WTC11 (cell line): ENCODE data around the gene NCAPH2. TPM values are rescaled to one million over a fixed set of nuclear protein-coding genes. Genes with fewer than 3 reads are reported as not detected.

Source experiments
- ATAC-seq: fragments of 200-7000 bp; cut with Tn5 transposase; 2 replicates; pipeline ENCODE4 v1.10.0; 2021; ENCODE audit warnings: mild to moderate bottlenecking, moderate library complexity
- CTCF ChIA-PET: fragments of 300-600 bp; sonication (Branson Sonifier 250); formaldehyde crosslinking; loops from one replicate; lab custom pipeline; 2021; ENCODE audit warnings: antibody characterized with exemption; lab: Charles Lee
- POLR2A ChIA-PET: fragments of 350-600 bp; sonication (Branson Sonifier 250); formaldehyde crosslinking; loops from one replicate; lab custom pipeline; 2021; ENCODE audit warnings: antibody characterized with exemption; lab: Charles Lee
- DNase-seq: peaks from one replicate; pipeline ENCODE4 v3.0.0; 2021; ENCODE audit warnings: low spot score
- H3K27ac Mint-ChIP-seq: 2 replicates; pipeline ENCODE4 v1.8.0; 2021; ENCODE audit warnings: mixed read lengths
- H3K27me3 Mint-ChIP-seq: 2 replicates; pipeline ENCODE4 v1.8.0; 2021; ENCODE audit warnings: low read depth, mild to moderate bottlenecking, moderate library complexity, mixed read lengths
- H3K36me3 Mint-ChIP-seq: 2 replicates; pipeline ENCODE4 v1.8.0; 2021; ENCODE audit warnings: mixed read lengths
- H3K4me1 Mint-ChIP-seq: 2 replicates; pipeline ENCODE4 v1.8.0; 2022; ENCODE audit warnings: mixed read lengths
- H3K4me3 Mint-ChIP-seq: 2 replicates; pipeline ENCODE4 v1.8.0; 2021; ENCODE audit warnings: mild to moderate bottlenecking, moderate library complexity, mixed read lengths
- H3K9me3 Mint-ChIP-seq: 2 replicates; pipeline ENCODE4 v1.8.0; 2021; ENCODE audit warnings: mixed read lengths
- ATF2 ChIP-seq: sonication (generic); formaldehyde crosslinking; IDR thresholded peaks from 2 replicates; pipeline ENCODE4 v1.8.1; 2022; ENCODE audit warnings: low read depth, missing genetic modification reagents, borderline replicate concordance
- CBFB ChIP-seq: sonication (generic); formaldehyde crosslinking; IDR thresholded peaks from 2 replicates; pipeline ENCODE4 v1.8.1; 2022; ENCODE audit warnings: mild to moderate bottlenecking, low read depth, missing genetic modification reagents
- CREM ChIP-seq: sonication (generic); formaldehyde crosslinking; IDR thresholded peaks from 2 replicates; pipeline ENCODE4 v1.8.1; 2022; ENCODE audit warnings: mild to moderate bottlenecking, missing genetic modification reagents, moderate library complexity
- E2F4 ChIP-seq: sonication (generic); formaldehyde crosslinking; IDR thresholded peaks from 2 replicates; pipeline ENCODE4 v1.8.1; 2022; ENCODE audit warnings: low read depth, mild to moderate bottlenecking, moderate library complexity, missing genetic modification reagents, borderline replicate concordance
- FOXK1 ChIP-seq: sonication (generic); formaldehyde crosslinking; IDR thresholded peaks from 2 replicates; pipeline ENCODE4 v1.8.0; 2022; ENCODE audit warnings: mild to moderate bottlenecking, moderate library complexity, missing genetic modification reagents
- FOXP4 ChIP-seq: sonication (generic); formaldehyde crosslinking; IDR thresholded peaks from 2 replicates; pipeline ENCODE4 v1.8.0; 2022; ENCODE audit warnings: mild to moderate bottlenecking, missing genetic modification reagents
- GRHL2 ChIP-seq: fragments of 250-450 bp; sonication (Bioruptor Pico); IDR thresholded peaks from 2 replicates; pipeline ENCODE4 v1.8.0; 2022; ENCODE audit warnings: mild to moderate bottlenecking, moderate library complexity; ENCODE audit not compliant: insufficient replicate concordance, severe bottlenecking
- MAX ChIP-seq: sonication (generic); formaldehyde crosslinking; IDR thresholded peaks from 2 replicates; pipeline ENCODE4 v1.8.0; 2022; ENCODE audit warnings: mild to moderate bottlenecking, missing genetic modification reagents
- MLX ChIP-seq: sonication (generic); formaldehyde crosslinking; IDR thresholded peaks from 2 replicates; pipeline ENCODE4 v1.8.1; 2023; ENCODE audit warnings: mild to moderate bottlenecking, missing genetic modification reagents, moderate library complexity
- MYBL2 ChIP-seq: sonication (generic); formaldehyde crosslinking; IDR thresholded peaks from 2 replicates; pipeline ENCODE4 v1.8.1; 2023; ENCODE audit warnings: mild to moderate bottlenecking, moderate library complexity, missing genetic modification reagents
- NR2C2 ChIP-seq: sonication (generic); formaldehyde crosslinking; IDR thresholded peaks from 2 replicates; pipeline ENCODE4 v1.8.0; 2022; ENCODE audit warnings: mild to moderate bottlenecking, missing genetic modification reagents
- NR3C1 ChIP-seq: sonication (generic); formaldehyde crosslinking; conservative IDR thresholded peaks from 2 replicates; pipeline ENCODE4 v1.8.1; 2023; ENCODE audit warnings: low read depth, mild to moderate bottlenecking, missing genetic modification reagents
- SOX15 ChIP-seq: fragments of 250-450 bp; sonication (Bioruptor Pico); IDR thresholded peaks from 2 replicates; pipeline ENCODE4 v1.9.0; 2021; ENCODE audit warnings: mild to moderate bottlenecking
- SP1 ChIP-seq: sonication (generic); formaldehyde crosslinking; conservative IDR thresholded peaks from 2 replicates; pipeline ENCODE4 v1.8.1; 2022; ENCODE audit warnings: missing genetic modification reagents
- TCF7 ChIP-seq: sonication (generic); formaldehyde crosslinking; IDR thresholded peaks from 2 replicates; pipeline ENCODE4 v1.8.0; 2022; ENCODE audit warnings: mild to moderate bottlenecking, low read depth, missing genetic modification reagents, moderate library complexity
- TEAD4 ChIP-seq: sonication (generic); formaldehyde crosslinking; IDR thresholded peaks from 2 replicates; pipeline ENCODE4 v1.8.0; 2022; ENCODE audit warnings: mild to moderate bottlenecking, missing genetic modification reagents
- ZBTB43 ChIP-seq: sonication (generic); formaldehyde crosslinking; IDR thresholded peaks from 2 replicates; pipeline ENCODE4 v1.8.1; 2023; ENCODE audit warnings: mild to moderate bottlenecking, missing genetic modification reagents
- ZSCAN18 ChIP-seq: fragments of 250-450 bp; sonication (Bioruptor Pico); IDR thresholded peaks from 2 replicates; pipeline ENCODE4 v2.1.2; 2022; ENCODE audit warnings: mild to moderate bottlenecking, moderate library complexity
- total RNA-seq: library from RNA; stranded (reverse); gene quantifications from 3 replicates; pipeline ENCODE4 v1.2.3, GENCODE V29; 2021

Gene NCAPH2
- total RNA-seq, 1 experiment from 2014 or later: 78.4 TPM

GRCh38 chr22:50473088-50473487, 34.9 kb upstream of the NCAPH2 start:
- peaks cover 38% of the 10 kb centered on the region for H3K4me1 Mint-ChIP-seq
- peaks cover 12% of the 10 kb centered on the region for H3K27me3 Mint-ChIP-seq
- H3K4me3 Mint-ChIP-seq: peak overlapping the region; percentile 87
- H3K9me3 Mint-ChIP-seq: no peaks in the 10 kb centered on the region
- DNase-seq: no peak
- POLR2A ChIA-PET: no interaction called here
- peak; percentile 11; the same call in 1 of the 2 replicates for ATAC-seq
- peak overlapping the region; percentile 77 for H3K27ac Mint-ChIP-seq
- H3K36me3 Mint-ChIP-seq: no peaks in the 10 kb centered on the region
- CTCF ChIA-PET: interaction anchor here (0.6 to 1.8 kb wide), 10 partner anchors 8 to 142 kb away, joined by 3 to 5 read pairs (median 4); partner anchors contain the start of genes ADM2 and SCO2
- TF ChIP-seq CBFB (CRISPR knock-in tag) (no peak), SOX15 (no peak), ATF2 (CRISPR knock-in tag) (no peak), ZBTB43 (CRISPR knock-in tag) (no peak), MYBL2 (no peak), E2F4 (CRISPR knock-in tag) (no peak), TCF7 (CRISPR knock-in tag) (no peak), MLX (CRISPR knock-in tag) (no peak), FOXP4 (CRISPR knock-in tag) (no peak), ZSCAN18 (CRISPR knock-in tag) (no peak), NR3C1 (CRISPR knock-in tag) (no peak), CREM (CRISPR knock-in tag) (no peak), GRHL2 (CRISPR knock-in tag) (no peak), MAX (CRISPR knock-in tag) (no peak)

GRCh38 chr22:50473855-50474671, 34.0 kb upstream of the NCAPH2 start:
- CTCF ChIA-PET: interaction anchor here (0.9 to 1.8 kb wide), 6 partner anchors 20 to 141 kb away, joined by 3 to 5 read pairs (median 4); partner anchors contain the start of gene SCO2
- TF ChIP-seq NR2C2 (CRISPR knock-in tag): no peak
- no peak for TF ChIP-seq SP1 (CRISPR knock-in tag)
- 0 out of 2 replicates have a peak, but pooled peaks have one; percentile 33 for TF ChIP-seq FOXP4 (CRISPR knock-in tag)
- 0 out of 2 replicates have a peak, but pooled peaks have one; percentile 19 for TF ChIP-seq FOXK1
- no peak for TF ChIP-seq TCF7 (CRISPR knock-in tag)
- 0 out of 2 replicates have a peak, but pooled peaks have one; percentile 18 for TF ChIP-seq CBFB (CRISPR knock-in tag)
- TF ChIP-seq TEAD4 (CRISPR knock-in tag): no peak

More at GRCh38 chr22:50473855-50474671, 34.0 kb upstream of the NCAPH2 start:
- Mint-ChIP-seq H3K4me1 (peaks cover 41% of the 10 kb centered on the region), H3K36me3 (no peaks in the 10 kb centered on the region), H3K4me3 (peak overlapping the region; percentile 87), H3K27me3 (peaks cover 22% of the 10 kb centered on the region), H3K9me3 (no peaks in the 10 kb centered on the region), H3K27ac (no peak overlapping the region; the same call in 1 of the 2 replicates)
- no peak for DNase-seq
- ATAC-seq: no peak
- POLR2A ChIA-PET: no interaction called here
